DOHH2 (cell line): ENCODE results near the gene SLC12A8.

Experiments used
- H3F3A ChIP-seq: fragments of 200-600 bp; sonication (generic), shearing (Covaris generic); 2 replicates; pipeline ENCODE4 v1.6.0; 2016; ENCODE audit warnings: antibody characterized with exemption, mild to moderate bottlenecking; ENCODE audit not compliant: control insufficient read depth, insufficient read depth
- H3K27ac ChIP-seq: fragments of 200-600 bp; sonication (generic); 2 replicates; pipeline ENCODE4 v1.5.1; 2014; ENCODE audit warnings: low read depth, mild to moderate bottlenecking, low read length, moderate library complexity
- H3K27me3 ChIP-seq: fragments of 200-600 bp; sonication (generic); 2 replicates; pipeline ENCODE4 v1.6.1; 2014; ENCODE audit warnings: mild to moderate bottlenecking, low read length, mixed read lengths; ENCODE audit not compliant: control insufficient read depth
- H3K36me3 ChIP-seq: fragments of 200-600 bp; sonication (generic); 2 replicates; pipeline ENCODE4 v1.6.1; 2014; ENCODE audit warnings: mild to moderate bottlenecking, low read length, moderate library complexity, mixed read lengths; ENCODE audit not compliant: control insufficient read depth
- H3K4me1 ChIP-seq: fragments of 200-600 bp; sonication (generic); 2 replicates; pipeline ENCODE4 v1.6.1; 2014; ENCODE audit warnings: mild to moderate bottlenecking, low read length, mixed read lengths; ENCODE audit not compliant: control insufficient read depth
- H3K4me2 ChIP-seq: fragments of 200-600 bp; sonication (generic); 2 replicates; pipeline ENCODE4 v1.6.0; 2014; ENCODE audit warnings: mild to moderate bottlenecking, low read length, moderate library complexity
- H3K4me3 ChIP-seq: fragments of 200-600 bp; sonication (generic); 2 replicates; pipeline ENCODE4 v1.5.1; 2014; ENCODE audit warnings: mild to moderate bottlenecking, low read length, mixed read lengths
- H3K79me2 ChIP-seq: fragments of 200-600 bp; sonication (generic); 2 replicates; pipeline ENCODE4 v1.6.1; 2014; ENCODE audit warnings: mild to moderate bottlenecking, low read length, mixed read lengths; ENCODE audit not compliant: control insufficient read depth
- H3K9me2 ChIP-seq: fragments of 200-600 bp; sonication (generic); replicated peaks from 2 replicates; pipeline ENCODE4 v1.6.1; 2014; ENCODE audit warnings: mild to moderate bottlenecking, low read length, mixed read lengths; ENCODE audit not compliant: control insufficient read depth
- H3K9me3 ChIP-seq: fragments of 200-600 bp; sonication (generic); 2 replicates; pipeline ENCODE4 v1.6.1; 2014; ENCODE audit warnings: antibody characterized with exemption, low read length, mixed read lengths; ENCODE audit not compliant: control insufficient read depth, insufficient read depth
- H4K20me1 ChIP-seq: fragments of 200-600 bp; sonication (generic); 2 replicates; pipeline ENCODE4 v1.6.0; 2014; ENCODE audit warnings: low read depth, mild to moderate bottlenecking, antibody characterized with exemption, low read length, moderate library complexity; ENCODE audit not compliant: control insufficient read depth, insufficient read depth
- CTCF ChIP-seq: fragments of 200-600 bp; sonication (generic); IDR thresholded peaks from one replicate; pipeline ENCODE4 v1.5.1; 2014; ENCODE audit warnings: antibody characterized with exemption, mild to moderate bottlenecking, low read depth, low read length; ENCODE audit not compliant: poor library complexity, severe bottlenecking
- EZH2phosphoT487 ChIP-seq: fragments of 200-600 bp; sonication (generic); IDR thresholded peaks from 2 replicates; pipeline ENCODE4 v1.6.1; 2017; ENCODE audit warnings: borderline replicate concordance, mild to moderate bottlenecking, antibody characterized with exemption, low read length, moderate library complexity, mixed read lengths

SLC12A8 gene

GRCh38 chr3:125067225-125067624 is 145.3 kb downstream of the SLC12A8 start:
- no peaks in the 10 kb centered on the region for H3K9me3 ChIP-seq
- H3K27me3 ChIP-seq: no peaks in the 10 kb centered on the region; the same call in none of the 2 replicates
- H3K79me2 ChIP-seq: no peaks in the 10 kb centered on the region
- H3K4me3 ChIP-seq: no peak overlapping the region
- no peak overlapping the region for H3K27ac ChIP-seq
- H4K20me1 ChIP-seq: no peaks in the 10 kb centered on the region
- no peak overlapping the region for H3K4me2 ChIP-seq
- H3F3A ChIP-seq: no peaks in the 10 kb centered on the region
- no peaks in the 10 kb centered on the region for H3K36me3 ChIP-seq
- TF ChIP-seq CTCF: no peak
- no peak for TF ChIP-seq EZH2phosphoT487
- H3K9me2 ChIP-seq: no peaks in the 10 kb centered on the region
- peaks cover 6% of the 10 kb centered on the region for H3K4me1 ChIP-seq

GRCh38 chr3:125062904-125063618 is 149.5 kb downstream of the SLC12A8 start:
- no peak for TF ChIP-seq EZH2phosphoT487
- TF ChIP-seq CTCF: no peak
- H3K4me1 ChIP-seq: no peaks in the 10 kb centered on the region

DNA sequence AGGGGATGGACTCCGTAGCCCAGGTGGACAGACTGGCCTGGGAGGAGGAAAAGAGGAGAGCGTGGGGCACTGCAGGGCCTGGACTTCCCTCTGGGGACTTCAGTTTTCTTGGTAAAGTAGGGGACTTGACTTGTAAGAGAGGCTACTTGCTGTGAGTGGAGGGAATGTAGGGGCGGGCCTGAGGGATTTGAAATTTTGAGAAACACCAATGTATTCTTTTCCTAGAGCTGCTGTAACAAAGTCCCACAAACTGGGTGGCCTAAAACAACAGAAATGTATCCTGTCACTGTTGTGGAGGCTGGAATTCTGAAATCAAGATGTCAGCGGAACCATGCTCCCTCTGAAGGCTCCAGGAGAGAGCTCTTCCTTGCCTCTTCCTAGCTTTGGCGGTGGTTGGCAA is 150.9 kb downstream of the SLC12A8 start:
- no peaks in the 10 kb centered on the region for H3K79me2 ChIP-seq
- H3K9me2 ChIP-seq: no peaks in the 10 kb centered on the region
- H3K4me3 ChIP-seq: no peak overlapping the region
- no peaks in the 10 kb centered on the region for H3F3A ChIP-seq
- H3K27ac ChIP-seq: no peak overlapping the region
- no peaks in the 10 kb centered on the region for H3K36me3 ChIP-seq
- no peaks in the 10 kb centered on the region for H3K4me1 ChIP-seq
- H3K4me2 ChIP-seq: no peak overlapping the region
- no peaks in the 10 kb centered on the region for H3K9me3 ChIP-seq
- TF ChIP-seq EZH2phosphoT487 (no peak), CTCF (no peak)
- H4K20me1 ChIP-seq: no peaks in the 10 kb centered on the region
- H3K27me3 ChIP-seq: peaks cover 30% of the 10 kb centered on the region

More at GRCh38 chr3:125062904-125063618, 149.5 kb downstream of the SLC12A8 start:
- Histone ChIP-seq H3K9me2 (no peaks in the 10 kb centered on the region), H3K27me3 (peaks cover 20% of the 10 kb centered on the region), H3K4me2 (no peak overlapping the region), H3F3A (no peaks in the 10 kb centered on the region), H3K79me2 (no peaks in the 10 kb centered on the region), H4K20me1 (no peaks in the 10 kb centered on the region), H3K9me3 (no peaks in the 10 kb centered on the region), H3K36me3 (no peaks in the 10 kb centered on the region), H3K27ac (no peak overlapping the region), H3K4me3 (no peak overlapping the region)
